Measurements from ENCODE around the gene DIP2B. TPM values are rescaled to one million over a fixed set of nuclear protein-coding genes. Genes with fewer than 3 reads are reported as not detected.
A peak's percentile ranks its signal among the peaks of the same experiment; 100 is the strongest.

The DIP2B gene
- polyA plus RNA-seq, 3 donors, result 3.5 to 12.3 (median 6.5) TPM

DNA sequence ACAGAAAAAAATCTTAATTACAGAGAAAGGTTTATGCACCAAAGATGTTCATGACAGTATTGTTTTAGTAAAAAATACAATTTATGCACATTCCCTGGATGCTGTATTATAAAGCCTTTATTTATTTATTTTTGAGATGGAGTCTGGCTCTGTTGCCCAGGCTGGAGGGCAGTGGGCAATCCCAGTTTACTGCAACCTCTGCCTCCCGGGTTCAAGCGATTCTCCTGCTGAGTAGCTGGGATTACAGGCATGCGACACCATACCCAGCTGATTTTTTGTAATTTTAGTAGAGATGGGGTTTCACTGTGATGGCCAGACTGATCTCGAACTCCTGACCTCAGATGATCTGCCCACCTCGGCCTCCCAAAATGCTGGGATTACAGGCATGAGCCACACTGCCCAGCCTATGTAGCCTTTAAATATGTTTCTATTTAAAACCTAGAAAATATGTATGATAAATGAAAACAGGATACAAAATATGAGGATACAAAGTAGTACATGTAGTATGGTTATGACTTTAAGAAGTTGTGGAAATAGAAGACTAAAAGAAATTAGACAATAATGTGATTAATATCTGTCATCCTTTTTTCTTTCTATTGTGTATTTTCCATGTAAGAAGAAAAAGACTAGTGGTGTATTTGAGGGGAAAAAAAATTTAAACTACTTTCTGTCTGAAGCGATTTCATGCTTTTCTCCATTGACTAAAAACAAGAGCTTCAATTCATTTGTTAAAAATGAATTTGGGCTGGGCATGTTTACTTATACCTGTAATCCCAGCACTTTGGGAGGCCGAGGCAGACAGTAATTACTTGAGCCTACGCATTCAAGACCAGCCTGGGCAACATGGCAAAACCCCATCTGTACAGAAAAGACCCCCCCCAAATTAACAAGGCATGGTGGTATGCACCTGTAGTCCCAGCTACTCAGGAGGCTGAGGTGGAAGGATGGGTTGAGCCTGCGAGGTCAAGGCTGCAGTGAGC is 272.3 kb downstream of the DIP2B start:
- intact Hi-C loops (cut with micrococcal nuclease), result no loop called here
- Histone ChIP-seq H3K36me3 (replicated peaks in 1 of 2; ENCODE audit: control insufficient read depth in 1 of 2, insufficient read depth in 2 of 2, low read length in 2 of 2) (peaks cover 18 to 28% of the 10 kb centered on the region in 2 donors), H3K4me3 (replicated peaks in 1 of 3; ENCODE audit: low read depth in 2 of 3, low read length in 3 of 3) (no peak overlapping the region), H3K9ac (ENCODE audit: insufficient read depth, low read length, poor library complexity, severe bottlenecking) (no peak overlapping the region), H3K27ac (ENCODE audit: low read depth in 1 of 2, low read length in 2 of 2) (no peak overlapping the region), H3K4me2 (replicated peaks; ENCODE audit: extremely low read depth, low read length, poor library complexity, severe bottlenecking) (no peak overlapping the region), H3K4me1 (ENCODE audit: control insufficient read depth in 1 of 2, insufficient read depth in 2 of 2, low read length in 2 of 2) (no peaks in the 10 kb centered on the region), H2AFZ (ENCODE audit: insufficient read depth, low read depth, low read length, poor library complexity, severe bottlenecking) (no peak overlapping the region), H4K20me1 (ENCODE audit: insufficient read depth, low read length) (peaks cover 58% of the 10 kb centered on the region), H3K27me3 (ENCODE audit: control insufficient read depth in 2 of 2, insufficient read depth in 2 of 2, low read length in 2 of 2) (no peaks in the 10 kb centered on the region), H3K79me2 (ENCODE audit: insufficient read depth, low read length) (peaks cover 82% of the 10 kb centered on the region), H3K9me3 (replicated peaks in 1 of 2; ENCODE audit: control insufficient read depth in 1 of 2, insufficient read depth in 1 of 2, low read length in 2 of 2) (no peaks in the 10 kb centered on the region)
- Mint-ChIP-seq H3K36me3 (peaks cover 24 to 42% of the 10 kb centered on the region in 2 donors), H3K9me3 (peaks cover 0 to 2% (median 0%) of the 10 kb centered on the region in 7 donors), H3K4me1 (no peaks in the 10 kb centered on the region), H3K27me3 (ENCODE audit: low read depth in 3 of 3) (no peaks in the 10 kb centered on the region), H3K4me3 (no peak overlapping the region), H3K27ac (peak overlapping the region in 1 of 7 donors; percentile 61)
- TF ChIP-seq CTCF (IDR thresholded peaks at IDR 0.05), result no peak
- 100% methylated on average over 3 of the region's 9 CpGs for WGBS (ENCODE audit: insufficient coverage)
- DNase-seq, result no peak

- 79% methylated on average over 3 of the region's 8 CpGs for WGBS (ENCODE audit: insufficient coverage)
- H3K4me3 Mint-ChIP-seq, result no peak overlapping the region
- Histone ChIP-seq H3K9ac (ENCODE audit: insufficient read depth, low read length, poor library complexity, severe bottlenecking) (no peak overlapping the region), H3K27me3 (ENCODE audit: control insufficient read depth in 2 of 2, insufficient read depth in 2 of 2, low read length in 2 of 2) (no peaks in the 10 kb centered on the region), H3K36me3 (replicated peaks in 1 of 2; ENCODE audit: control insufficient read depth in 1 of 2, insufficient read depth in 2 of 2, low read length in 2 of 2) (peaks cover 21 to 31% of the 10 kb centered on the region in 2 donors), H2AFZ (ENCODE audit: insufficient read depth, low read depth, low read length, poor library complexity, severe bottlenecking) (no peak overlapping the region), H3K27ac (ENCODE audit: low read depth in 1 of 2, low read length in 2 of 2) (no peak overlapping the region), H3K79me2 (ENCODE audit: insufficient read depth, low read length) (peaks cover 65% of the 10 kb centered on the region), H4K20me1 (ENCODE audit: insufficient read depth, low read length) (peaks cover 40% of the 10 kb centered on the region), H3K9me3 (replicated peaks in 1 of 2; ENCODE audit: control insufficient read depth in 1 of 2, insufficient read depth in 1 of 2, low read length in 2 of 2) (no peaks in the 10 kb centered on the region), H3K4me1 (ENCODE audit: control insufficient read depth in 1 of 2, insufficient read depth in 2 of 2, low read length in 2 of 2) (no peaks in the 10 kb centered on the region), H3K4me3 (replicated peaks in 1 of 3; ENCODE audit: low read depth in 2 of 3, low read length in 3 of 3) (no peak overlapping the region), H3K4me2 (replicated peaks; ENCODE audit: extremely low read depth, low read length, poor library complexity, severe bottlenecking) (no peak overlapping the region)
- peak overlapping the region in 4 of 7 donors; percentile 43 to 80 (median 54) for H3K27ac Mint-ChIP-seq
- no peaks in the 10 kb centered on the region for H3K27me3 Mint-ChIP-seq (ENCODE audit: low read depth in 3 of 3)
- H3K36me3 Mint-ChIP-seq, result peaks cover 14 to 41% of the 10 kb centered on the region in 2 donors
- intact Hi-C loops (cut with micrococcal nuclease), result no loop called here
- H3K9me3 Mint-ChIP-seq, result peaks cover 0 to 2% (median 0%) of the 10 kb centered on the region in 7 donors
- DNase-seq, result no peak
- TF ChIP-seq CTCF (IDR thresholded peaks at IDR 0.05), result no peak
- H3K4me1 Mint-ChIP-seq, result no peaks in the 10 kb centered on the region
Observed at GRCh38 chr12:50778663-50779590, 274.1 kb downstream of the DIP2B start.

All from CD14-positive monocyte (primary cell).